ENCODE results near the gene SLC25A22.
A peak's percentile ranks its signal among the peaks of the same experiment; 100 is the strongest.

The SLC25A22 gene

GRCh38 chr11:788953-789940 is 8.8 kb downstream of the SLC25A22 start:
- no peak for DNase-seq

DNA sequence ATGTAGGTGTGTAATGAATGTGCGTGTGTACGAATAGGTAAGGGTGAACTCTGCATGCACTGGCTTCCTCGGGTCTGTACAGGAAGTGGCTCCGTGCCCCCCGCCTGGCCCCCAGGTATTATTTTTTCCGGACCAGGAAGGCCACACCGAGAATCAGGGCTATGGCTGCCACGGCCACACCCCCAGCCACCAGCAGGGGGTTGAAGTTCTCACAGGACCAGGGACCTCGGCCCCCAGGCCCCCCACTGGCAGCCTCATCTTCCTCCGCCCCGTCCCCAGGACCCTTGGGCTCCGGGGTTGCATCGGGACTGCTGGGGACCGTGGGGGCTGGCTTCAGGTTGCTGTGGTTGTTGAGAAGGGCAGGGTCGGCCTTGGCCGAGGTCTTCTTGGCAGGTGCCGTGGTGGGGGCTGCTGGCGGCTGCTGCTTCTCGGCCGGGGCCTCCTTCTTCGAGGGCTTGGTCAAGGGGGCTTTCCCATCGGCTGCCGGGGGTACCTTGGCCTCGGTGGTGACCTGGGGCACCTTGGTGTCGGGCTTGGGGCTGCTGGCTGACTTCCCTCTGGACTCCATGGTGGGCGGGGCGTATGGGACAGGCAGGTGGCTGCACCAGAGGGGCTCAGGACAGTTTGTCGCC is 10.0 kb downstream of the SLC25A22 start:
- DNase-seq = no peak

- no peak for DNase-seq
These were observed 10.9 kb downstream of the SLC25A22 start for GRCh38 chr11:787084-787675.

- DNase-seq = no peak
These were observed 11.6 kb downstream of the SLC25A22 start for GRCh38 chr11:786235-787083.

GRCh38 chr11:783581-784015 is 14.5 kb downstream of the SLC25A22 start:
- no peak for DNase-seq

DNA sequence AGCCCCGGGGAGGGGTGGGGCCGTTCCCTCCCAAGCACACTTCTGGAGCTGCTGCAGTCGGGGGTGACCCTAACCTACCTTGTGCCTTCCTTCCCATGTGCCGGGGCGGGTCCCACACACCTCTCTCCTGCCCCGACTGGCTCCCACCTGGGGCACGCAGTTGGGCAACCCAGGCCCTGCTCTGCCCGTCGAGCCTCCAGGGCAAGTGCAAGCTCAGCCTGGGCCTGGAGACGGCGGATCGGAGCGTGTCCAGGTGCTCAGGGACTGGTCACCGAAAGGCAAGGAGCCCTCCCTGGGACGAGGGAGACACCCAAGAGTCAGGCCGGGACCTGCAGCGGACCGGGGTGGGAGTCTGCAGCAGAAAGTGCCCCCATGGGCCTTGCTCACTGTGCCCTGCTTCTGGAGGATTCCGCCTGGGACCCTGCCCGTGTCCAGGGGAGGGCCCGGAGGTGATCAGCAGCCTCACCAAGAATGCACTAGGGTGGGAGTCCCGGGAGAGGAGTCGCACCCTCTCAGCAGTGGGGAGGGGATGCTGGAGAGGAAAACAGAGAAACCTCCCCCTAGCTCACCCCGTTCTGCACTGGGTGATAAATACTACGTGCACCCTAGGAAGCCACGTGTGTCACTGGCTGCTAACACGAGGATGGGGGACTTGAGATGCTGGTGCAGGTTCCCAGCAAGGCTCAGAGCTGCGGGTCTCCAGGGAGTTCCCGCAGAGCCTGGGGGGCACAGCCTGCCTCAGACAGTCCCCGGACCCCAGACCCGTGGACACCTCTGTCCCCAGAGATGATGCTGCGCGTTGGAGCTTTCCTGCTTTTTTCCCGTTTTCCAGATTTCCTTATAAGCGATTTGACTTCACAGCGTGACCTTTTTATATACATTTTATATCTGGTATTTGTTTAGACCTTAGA is 15.6 kb downstream of the SLC25A22 start:
- no peak for DNase-seq

DNA sequence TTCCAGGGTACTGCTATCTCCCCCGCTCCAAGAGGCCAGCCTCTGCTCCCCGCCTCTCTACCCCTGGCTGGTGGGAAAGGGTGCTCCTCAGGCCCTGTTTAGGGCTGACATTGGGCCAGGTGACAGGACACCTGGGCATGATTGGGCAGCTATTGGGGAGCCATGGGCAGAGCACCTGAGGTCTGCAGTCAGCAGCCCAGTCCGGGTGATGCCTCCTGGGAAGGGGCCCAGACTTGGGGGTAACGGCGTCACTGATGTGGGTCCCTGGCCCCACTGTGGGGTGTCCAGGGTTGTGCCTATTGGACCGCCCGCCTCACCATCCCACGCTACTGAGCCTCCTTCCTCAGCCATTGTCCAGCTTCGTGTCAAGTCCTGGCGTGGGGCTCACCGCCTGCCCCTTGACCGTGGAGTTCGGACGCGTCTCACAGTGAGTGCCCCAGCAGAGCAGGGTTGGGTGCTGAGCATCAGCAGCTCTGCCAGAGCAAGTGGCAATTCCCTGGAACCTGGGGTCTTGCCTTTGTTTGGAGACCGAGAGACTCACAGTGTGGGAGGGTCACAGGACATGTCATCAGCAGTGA is 18.0 kb downstream of the SLC25A22 start:
- no peak for DNase-seq

DNA sequence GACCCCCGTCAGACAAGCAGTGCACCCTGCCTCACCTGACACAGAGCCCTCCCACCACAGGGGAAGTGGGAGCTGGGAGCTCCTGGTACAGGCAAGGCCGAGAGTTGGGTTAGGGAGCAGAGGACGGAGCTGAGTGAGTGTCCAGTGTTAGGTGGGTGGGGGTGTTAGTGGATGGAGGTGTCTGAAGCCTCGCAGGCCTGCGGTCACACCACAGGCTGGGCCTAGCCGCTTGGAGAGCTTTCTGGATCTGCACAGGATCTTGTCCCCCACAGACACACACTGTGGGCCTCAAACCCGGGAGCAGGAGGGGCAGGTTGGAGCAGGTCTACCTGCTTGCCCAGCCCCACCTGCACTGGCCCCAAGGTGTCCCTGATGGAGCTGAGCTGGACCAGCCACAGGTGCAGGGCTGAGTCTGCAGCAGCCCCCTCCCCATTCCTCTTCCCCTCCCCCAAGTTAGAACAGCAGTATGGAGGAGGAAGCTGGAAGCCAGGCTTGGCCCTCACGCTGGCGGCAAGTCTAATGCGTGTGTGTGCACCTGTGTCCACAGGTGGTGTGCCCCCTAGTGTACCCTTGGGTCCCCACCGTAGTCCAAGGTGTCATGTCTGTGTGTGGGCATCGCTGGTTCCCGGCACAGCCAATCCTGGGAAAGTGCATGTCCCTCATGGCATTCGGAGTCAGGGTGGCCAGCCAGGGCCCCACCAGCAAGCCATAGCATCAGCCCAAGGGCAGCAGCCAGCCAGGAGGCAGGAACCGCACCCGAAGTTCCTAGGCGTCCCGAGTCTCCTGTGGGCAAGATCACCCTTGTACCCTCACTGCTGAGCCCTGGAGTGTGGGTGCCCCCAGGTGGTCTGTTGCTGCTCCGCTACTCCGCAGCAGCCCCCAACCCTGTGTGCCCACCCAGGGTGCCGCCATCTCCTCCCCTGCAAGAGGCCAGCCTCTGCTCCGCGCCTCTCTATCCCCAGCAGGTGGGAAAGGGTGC is 18.8 kb downstream of the SLC25A22 start:
- DNase-seq = no peak

- peak; percentile 87 to 92 (median 90) for DNase-seq
These were observed 20.5 kb downstream of the SLC25A22 start, which contains the start of gene GATD1 for GRCh38 chr11:777288-778255. TSS of gene GATD1 (minus strand) at chr11:777487. CDS start at chr11:777462, 25 bp downstream.

GRCh38 chr11:776561-777287 is 21.4 kb downstream of the SLC25A22 start:
- no peak for DNase-seq

GRCh38 chr11:776263-776560 is 21.9 kb downstream of the SLC25A22 start:
- DNase-seq = no peak

DNA sequence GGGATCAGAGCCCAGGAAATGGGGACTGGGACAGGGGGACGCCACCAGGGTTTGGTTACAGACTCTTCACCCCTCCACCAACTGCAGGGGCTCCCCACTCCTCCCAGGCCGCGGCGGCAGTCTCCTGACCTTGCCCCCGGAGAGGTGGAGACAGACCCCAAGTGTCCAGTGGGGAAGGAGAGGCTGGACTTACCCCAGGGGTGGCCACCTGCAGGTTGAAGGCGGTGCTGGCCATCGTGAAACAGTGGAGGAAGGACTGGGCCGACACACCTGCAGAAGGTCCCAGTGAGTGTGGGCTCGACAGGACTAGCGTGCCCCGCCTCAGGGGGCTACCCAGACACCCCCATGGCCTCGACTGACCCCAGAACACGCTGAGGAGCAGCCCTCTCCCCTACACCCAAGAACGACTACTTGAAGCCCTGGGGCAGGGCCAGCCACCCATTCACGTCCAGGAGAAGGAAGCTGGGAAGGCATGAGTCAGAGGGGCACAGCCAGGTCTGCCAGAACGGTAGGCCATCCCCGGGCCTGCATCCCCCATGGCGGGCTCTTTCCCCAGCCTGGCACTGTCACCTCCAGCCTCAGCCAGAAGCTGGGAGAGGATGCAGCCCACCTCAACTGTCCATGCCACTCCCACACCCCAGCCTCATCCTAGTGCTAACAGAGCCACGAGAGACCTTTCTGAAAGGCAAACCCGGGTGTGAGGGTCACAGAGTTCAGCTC is 23.0 kb downstream of the SLC25A22 start:
- DNase-seq = no peak

- DNase-seq = no peak
These were observed 24.3 kb downstream of the SLC25A22 start for GRCh38 chr11:773830-774229.

GRCh38 chr11:773425-773824 is 24.7 kb downstream of the SLC25A22 start:
- DNase-seq = no peak

- no peak for DNase-seq
These were observed 25.4 kb downstream of the SLC25A22 start for GRCh38 chr11:772429-773390.

DNA sequence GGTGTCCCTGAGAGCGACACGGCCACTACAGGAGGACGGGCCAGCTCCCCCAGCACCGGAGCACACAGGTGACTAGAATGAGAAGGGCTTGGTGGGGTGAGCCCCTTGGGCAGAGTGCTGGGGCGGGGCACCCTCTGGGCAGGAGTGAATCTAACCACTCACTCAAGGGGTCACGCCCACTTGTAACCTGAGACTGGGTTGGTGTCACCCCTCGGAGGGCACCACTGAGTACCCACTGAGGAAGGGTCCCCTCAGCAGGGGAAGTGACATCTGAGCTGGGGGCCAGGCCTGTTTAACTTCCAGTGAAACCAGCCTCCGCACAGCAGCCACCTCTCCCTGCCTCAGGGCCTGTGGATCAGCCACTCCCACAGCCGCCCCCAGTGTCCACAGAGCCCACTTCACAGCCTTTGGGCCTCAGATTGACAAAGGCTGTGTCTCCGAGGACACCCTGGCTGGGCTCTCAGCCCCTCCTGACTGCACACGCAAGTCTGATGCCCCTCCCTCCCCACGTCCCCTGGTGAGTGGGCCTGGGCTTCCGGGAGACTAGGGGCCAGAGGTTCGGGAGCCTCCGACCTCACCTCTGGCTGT is 26.4 kb downstream of the SLC25A22 start:
- no peak for DNase-seq
